Testis (tissue), 2 donors: ENCODE results near the gene NINL.
"Not testable (repeated sequence)": the region's sequence is repeated elsewhere in the genome, so short reads cannot be mapped to it uniquely, and the experiment has no call there.

ENCODE experiments used
- CTCF ChIP-seq, 3 experiments: fragments of 450-650 bp in 2 of 3; fragments of 200-600 bp in 1 of 3; sonication (generic) in 1 of 3; IDR thresholded peaks; one replicate each; pipeline ENCODE4 v1.5.1; 2016 to 2019; ENCODE audit warnings: antibody characterized with exemption in 3 of 3, mild to moderate bottlenecking in 2 of 3, moderate library complexity in 1 of 3
- POLR2A ChIP-seq: fragments of 450-650 bp; IDR thresholded peaks from one replicate; pipeline ENCODE4 v1.6.1; 2017; ENCODE audit warnings: antibody characterized with exemption, mild to moderate bottlenecking, moderate library complexity

GRCh38 chr20:25602191-25602913 is 17.0 kb upstream of the NINL start:
- not testable (repeated sequence) for TF ChIP-seq CTCF (IDR thresholded peaks at IDR 0.05); POLR2A
